ENCODE measurements around the gene UNC93B1. TPM values are rescaled to one million over a fixed set of nuclear protein-coding genes. Genes with fewer than 3 reads are reported as not detected.

Gene UNC93B1
- polyA plus RNA-seq, 2 of the 4 experiments (the other 2 are of a cell fraction): 49.4 to 51.2 TPM

DNA sequence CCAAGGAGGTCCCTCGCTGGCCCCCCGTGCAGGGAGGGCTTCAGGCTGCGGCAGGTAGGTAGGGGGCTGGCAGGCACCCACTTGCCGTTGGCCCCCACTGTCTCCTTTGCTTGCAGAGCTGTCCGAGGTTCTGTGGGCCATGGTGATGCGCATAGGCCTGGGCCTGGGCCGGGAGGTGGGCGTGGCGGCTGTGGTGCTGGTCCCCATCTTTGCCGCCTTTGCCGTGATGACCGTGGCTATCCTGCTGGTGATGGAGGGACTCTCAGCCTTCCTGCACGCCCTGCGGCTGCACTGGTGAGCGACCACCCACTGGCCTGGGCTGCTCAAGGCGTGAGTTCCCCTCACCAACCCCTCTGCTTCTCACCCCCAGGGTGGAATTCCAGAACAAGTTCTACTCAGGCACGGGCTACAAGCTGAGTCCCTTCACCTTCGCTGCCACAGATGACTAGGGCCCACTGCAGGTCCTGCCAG is 46.5 kb upstream of the UNC93B1 start (continued):
- TF ChIP-seq, protein P1, sequence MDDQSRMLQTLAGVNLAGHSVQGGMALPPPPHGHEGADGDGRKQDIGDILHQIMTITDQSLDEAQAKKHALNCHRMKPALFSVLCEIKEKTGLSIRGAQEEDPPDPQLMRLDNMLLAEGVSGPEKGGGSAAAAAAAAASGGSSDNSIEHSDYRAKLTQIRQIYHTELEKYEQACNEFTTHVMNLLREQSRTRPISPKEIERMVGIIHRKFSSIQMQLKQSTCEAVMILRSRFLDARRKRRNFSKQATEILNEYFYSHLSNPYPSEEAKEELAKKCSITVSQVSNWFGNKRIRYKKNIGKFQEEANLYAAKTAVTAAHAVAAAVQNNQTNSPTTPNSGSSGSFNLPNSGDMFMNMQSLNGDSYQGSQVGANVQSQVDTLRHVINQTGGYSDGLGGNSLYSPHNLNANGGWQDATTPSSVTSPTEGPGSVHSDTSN (IDR thresholded peaks at IDR 0.05): no peak
- TF ChIP-seq HOXA7 (CRISPR knock-in tag; IDR thresholded peaks at IDR 0.05) (no peak), ZNF302 (CRISPR knock-in tag; IDR thresholded peaks at IDR 0.05) (no peak)
- TF ChIP-seq, protein P2, sequence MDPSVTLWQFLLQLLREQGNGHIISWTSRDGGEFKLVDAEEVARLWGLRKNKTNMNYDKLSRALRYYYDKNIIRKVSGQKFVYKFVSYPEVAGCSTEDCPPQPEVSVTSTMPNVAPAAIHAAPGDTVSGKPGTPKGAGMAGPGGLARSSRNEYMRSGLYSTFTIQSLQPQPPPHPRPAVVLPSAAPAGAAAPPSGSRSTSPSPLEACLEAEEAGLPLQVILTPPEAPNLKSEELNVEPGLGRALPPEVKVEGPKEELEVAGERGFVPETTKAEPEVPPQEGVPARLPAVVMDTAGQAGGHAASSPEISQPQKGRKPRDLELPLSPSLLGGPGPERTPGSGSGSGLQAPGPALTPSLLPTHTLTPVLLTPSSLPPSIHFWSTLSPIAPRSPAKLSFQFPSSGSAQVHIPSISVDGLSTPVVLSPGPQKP (IDR thresholded peaks at IDR 0.05; ENCODE audit: low read depth, low read length): no peak

DNA sequence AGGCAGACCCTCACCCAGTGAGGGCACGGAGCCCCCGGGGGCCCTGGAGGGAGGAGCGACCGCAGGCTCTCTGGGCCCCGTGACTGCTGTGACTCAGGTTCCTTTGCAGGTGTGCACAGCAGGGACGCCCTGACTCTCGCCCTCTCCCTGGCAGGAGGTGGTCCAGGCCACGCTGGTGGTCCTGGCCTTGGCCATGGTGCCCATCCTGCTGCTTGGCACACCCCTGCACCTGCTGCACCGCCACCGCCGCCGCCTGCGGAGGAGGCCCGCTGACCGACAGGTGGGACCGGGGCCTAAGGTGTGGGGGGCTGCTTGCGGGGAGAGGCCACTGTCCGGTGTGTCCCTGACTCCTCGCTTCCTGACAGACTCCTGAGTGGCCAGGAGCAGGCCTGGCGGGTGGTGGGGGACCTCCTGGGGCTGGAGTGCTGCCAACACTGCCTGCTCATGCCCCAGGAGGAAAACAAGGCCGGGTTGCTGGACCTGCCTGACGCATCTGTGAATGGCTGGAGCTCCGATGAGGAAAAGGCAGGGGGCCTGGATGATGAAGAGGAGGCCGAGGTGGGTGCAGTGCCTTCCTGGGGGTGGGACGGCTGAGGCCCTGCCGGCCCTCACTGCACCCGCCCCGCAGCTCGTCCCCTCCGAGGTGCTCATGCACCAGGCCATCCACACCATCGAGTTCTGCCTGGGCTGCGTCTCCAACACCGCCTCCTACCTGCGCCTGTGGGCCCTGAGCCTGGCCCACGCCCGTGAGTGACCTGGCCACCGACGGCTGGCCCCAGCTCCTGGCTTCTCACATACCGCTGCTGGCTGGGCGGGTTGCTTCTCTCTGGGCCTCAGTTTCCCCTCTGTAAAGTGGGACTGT is 45.8 kb upstream of the UNC93B1 start:
- POLR2A ChIA-PET: no interaction called here
- WGBS (ENCODE audit: missing lambda C conversion rate): 96% methylated on average over 30 of the region's 40 CpGs
- H3K27ac ChIP-seq: no peak overlapping the region
- DNase-seq (ENCODE audit: low read depth in 1 of 2, low spot score in 1 of 2) (no peak), FAIRE-seq (no peak), ATAC-seq (no peak)
- no peak overlapping the region for H3K4me3 ChIP-seq
- H3K4me2 ChIP-seq: no peak overlapping the region
- H3K4me1 ChIP-seq: 0 out of 3 replicates have a peak, but pooled peaks cover 3% of the 10 kb centered on the region
- CTCF ChIA-PET: no interaction called here
- no peak for TF ChIP-seq POLR2A (IDR thresholded peaks at IDR 0.05; ENCODE audit: low read length)
- no peak for TF ChIP-seq ZNF302 (CRISPR knock-in tag; IDR thresholded peaks at IDR 0.05)
- no peak for TF ChIP-seq KDM5A (IDR thresholded peaks at IDR 0.05)
- TF ChIP-seq FOSL2 (IDR thresholded peaks at IDR 0.05): no peak
- TF ChIP-seq FOSL2 (CRISPR knock-in tag; IDR thresholded peaks at IDR 0.05): no peak
- H3K9me3 ChIP-seq: no peaks in the 10 kb centered on the region

DNA sequence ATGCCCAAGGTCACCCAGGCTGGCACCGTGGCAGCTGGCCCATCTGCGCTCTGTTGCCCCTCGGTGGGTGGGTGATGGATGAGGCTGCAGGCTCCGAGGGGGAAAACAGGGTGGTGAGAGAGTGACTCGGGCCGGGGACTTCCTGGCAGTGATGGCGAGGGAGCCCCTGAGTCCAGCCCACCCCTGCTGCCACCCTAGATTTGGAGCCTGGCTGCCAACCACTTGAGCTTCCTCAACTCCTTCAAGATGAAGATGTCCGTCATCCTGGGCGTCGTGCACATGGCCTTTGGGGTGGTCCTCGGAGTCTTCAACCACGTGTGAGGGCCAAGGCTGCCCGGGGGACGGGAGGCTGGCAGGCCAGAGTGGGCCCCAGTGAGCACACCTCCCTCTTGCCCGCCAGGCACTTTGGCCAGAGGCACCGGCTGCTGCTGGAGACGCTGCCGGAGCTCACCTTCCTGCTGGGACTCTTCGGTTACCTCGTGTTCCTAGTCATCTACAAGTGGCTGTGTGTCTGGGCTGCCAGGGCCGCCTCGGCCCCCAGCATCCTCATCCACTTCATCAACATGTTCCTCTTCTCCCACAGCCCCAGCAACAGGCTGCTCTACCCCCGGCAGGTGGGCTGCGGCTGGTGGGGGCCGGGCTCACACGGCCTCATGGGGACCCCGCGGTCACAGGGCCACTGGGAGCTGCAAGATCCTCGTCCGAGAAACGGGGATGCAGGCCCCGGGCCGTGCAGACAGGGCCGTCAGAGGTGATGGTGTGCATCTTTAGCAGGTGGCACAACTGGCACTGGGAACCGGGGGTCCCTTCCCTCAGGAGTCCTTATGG is 45.0 kb upstream of the UNC93B1 start:
- H3K27ac ChIP-seq: no peak overlapping the region
- H3K9me3 ChIP-seq: no peaks in the 10 kb centered on the region
- ChIA-PET CTCF (no interaction called here), POLR2A (no interaction called here)
- TF ChIP-seq FOSB (CRISPR knock-in tag; IDR thresholded peaks at IDR 0.05): no peak
- no peak for TF ChIP-seq JUN (IDR thresholded peaks at IDR 0.05)
- TF ChIP-seq, protein P3, sequence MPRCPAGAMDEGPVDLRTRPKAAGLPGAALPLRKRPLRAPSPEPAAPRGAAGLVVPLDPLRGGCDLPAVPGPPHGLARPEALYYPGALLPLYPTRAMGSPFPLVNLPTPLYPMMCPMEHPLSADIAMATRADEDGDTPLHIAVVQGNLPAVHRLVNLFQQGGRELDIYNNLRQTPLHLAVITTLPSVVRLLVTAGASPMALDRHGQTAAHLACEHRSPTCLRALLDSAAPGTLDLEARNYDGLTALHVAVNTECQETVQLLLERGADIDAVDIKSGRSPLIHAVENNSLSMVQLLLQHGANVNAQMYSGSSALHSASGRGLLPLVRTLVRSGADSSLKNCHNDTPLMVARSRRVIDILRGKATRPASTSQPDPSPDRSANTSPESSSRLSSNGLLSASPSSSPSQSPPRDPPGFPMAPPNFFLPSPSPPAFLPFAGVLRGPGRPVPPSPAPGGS (IDR thresholded peaks at IDR 0.05): no peak
- TF ChIP-seq BHLHE40 (IDR thresholded peaks at IDR 0.05; ENCODE audit: low read depth, low read length): no peak
- TF ChIP-seq, protein P2 (IDR thresholded peaks at IDR 0.05; ENCODE audit: low read depth, low read length): no peak
- TF ChIP-seq, protein P4, sequence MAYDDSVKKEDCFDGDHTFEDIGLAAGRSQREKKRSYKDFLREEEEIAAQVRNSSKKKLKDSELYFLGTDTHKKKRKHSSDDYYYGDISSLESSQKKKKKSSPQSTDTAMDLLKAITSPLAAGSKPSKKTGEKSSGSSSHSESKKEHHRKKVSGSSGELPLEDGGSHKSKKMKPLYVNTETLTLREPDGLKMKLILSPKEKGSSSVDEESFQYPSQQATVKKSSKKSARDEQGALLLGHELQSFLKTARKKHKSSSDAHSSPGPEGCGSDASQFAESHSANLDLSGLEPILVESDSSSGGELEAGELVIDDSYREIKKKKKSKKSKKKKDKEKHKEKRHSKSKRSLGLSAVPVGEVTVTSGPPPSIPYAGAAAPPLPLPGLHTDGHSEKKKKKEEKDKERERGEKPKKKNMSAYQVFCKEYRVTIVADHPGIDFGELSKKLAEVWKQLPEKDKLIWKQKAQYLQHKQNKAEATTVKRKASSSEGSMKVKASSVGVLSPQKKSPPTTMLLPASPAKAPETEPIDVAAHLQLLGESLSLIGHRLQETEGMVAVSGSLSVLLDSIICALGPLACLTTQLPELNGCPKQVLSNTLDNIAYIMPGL (CRISPR knock-in tag; IDR thresholded peaks at IDR 0.05; ENCODE audit: borderline replicate concordance): no peak
- TF ChIP-seq ESRRA (IDR thresholded peaks at IDR 0.05; ENCODE audit: borderline replicate concordance, low read length): no peak
- TF ChIP-seq ZSCAN20 (CRISPR knock-in tag; IDR thresholded peaks at IDR 0.05): no peak
- no peak for TF ChIP-seq CBX8 (IDR thresholded peaks at IDR 0.05)
- TF ChIP-seq HOXA7 (CRISPR knock-in tag; IDR thresholded peaks at IDR 0.05): no peak
- no peak for TF ChIP-seq PHF8 (IDR thresholded peaks at IDR 0.05; ENCODE audit: borderline replicate concordance, low read depth)
- TF ChIP-seq JUNB (IDR thresholded peaks at IDR 0.05): no peak
- FAIRE-seq: no peak
- no peak for ATAC-seq
- H3K4me2 ChIP-seq: no peak overlapping the region
- peaks cover 3% of the 10 kb centered on the region; the same call in 1 of the 3 replicates for H3K4me1 ChIP-seq
- WGBS (ENCODE audit: missing lambda C conversion rate): 95% methylated on average over 26 of the region's 35 CpGs
- no peak for DNase-seq (ENCODE audit: low read depth in 1 of 2, low spot score in 1 of 2)
- H3K4me3 ChIP-seq: no peak overlapping the region

Measured in A549 (cell line).